ENCODE results near the gene PPP2R3B. TPM values are rescaled to one million over a fixed set of nuclear protein-coding genes. Genes with fewer than 3 reads are reported as not detected.

The PPP2R3B gene
- total RNA-seq, 1 donor from 2014 or later, result 15.4 TPM

DNA sequence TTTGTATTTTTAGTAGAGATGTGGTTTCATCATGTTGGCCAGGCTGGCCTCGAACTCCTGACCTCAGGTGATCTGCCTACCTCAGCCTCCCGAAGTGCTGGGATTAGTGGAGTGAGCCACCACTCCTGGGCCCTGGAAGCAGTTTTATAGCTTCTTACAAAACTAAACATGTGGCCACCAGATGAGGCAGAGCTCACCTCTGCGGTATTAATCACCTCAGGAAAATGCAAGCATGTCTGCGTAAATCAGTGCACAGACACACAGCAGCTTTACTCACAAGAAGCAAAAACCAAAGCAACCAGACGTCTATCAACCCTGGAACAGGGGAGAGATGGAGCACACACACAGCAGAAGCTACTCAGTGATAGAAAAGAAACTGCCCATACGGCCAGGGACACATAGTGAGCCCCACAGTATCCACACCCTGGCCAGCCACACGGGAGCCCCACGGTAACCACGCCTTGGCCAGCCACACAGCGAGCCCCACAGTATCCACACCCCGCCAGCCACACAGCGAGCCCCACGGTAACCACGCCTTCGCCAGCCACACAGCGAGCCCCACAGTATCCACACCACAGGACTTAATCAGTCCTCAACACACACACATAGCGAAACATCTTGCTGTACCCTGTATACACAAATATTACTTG, 30.2 kb downstream of the PPP2R3B start:
- no peak overlapping the region for H3K27ac Mint-ChIP-seq
- peaks cover 55% of the 10 kb centered on the region for H3K36me3 Mint-ChIP-seq (ENCODE audit: low read depth)
- peaks cover 4% of the 10 kb centered on the region for H3K4me1 Mint-ChIP-seq

DNA sequence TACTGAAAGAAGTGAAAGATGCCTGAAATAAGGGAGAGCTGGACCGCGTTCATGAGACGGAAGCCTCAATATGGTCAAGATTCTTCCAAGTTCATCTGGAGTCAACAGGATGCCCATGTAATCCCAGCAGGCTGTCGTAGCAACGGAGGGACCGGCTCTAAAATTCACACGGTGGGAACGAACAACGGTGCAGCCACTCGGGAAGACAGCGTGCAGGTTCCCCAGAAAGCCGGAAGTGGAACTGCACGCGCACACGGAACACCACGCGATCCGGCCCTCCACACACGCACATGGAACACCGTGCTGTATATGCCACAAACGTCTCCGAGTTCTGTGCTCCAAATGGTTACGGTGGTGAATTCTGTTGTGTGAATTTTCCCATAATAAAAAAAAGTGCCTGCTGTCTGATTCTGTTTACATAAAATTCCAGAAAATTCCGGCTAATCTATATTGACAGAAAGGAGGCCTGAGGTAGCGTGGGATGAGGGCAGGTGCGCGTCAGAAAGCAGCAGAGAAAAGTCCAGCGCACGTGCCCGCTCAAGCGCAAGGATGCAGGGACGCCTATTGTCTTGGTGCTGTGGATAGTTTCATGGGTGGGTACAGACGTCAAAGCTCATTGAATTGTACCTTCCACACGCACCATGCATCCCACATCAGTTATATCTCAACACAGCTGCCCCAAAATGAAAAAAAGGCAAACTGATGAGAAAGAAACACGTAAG, 31.2 kb downstream of the PPP2R3B start:
- DNase-seq (no peak), ATAC-seq (ENCODE audit: low read depth) (no peak)
- H3K27me3 Mint-ChIP-seq, result no peaks in the 10 kb centered on the region
- H3K4me1 Mint-ChIP-seq, result peaks cover 4% of the 10 kb centered on the region
- no peak overlapping the region for H3K4me3 Mint-ChIP-seq
- ChIA-PET POLR2A (no interaction called here), CTCF (no interaction called here)
- TF ChIP-seq, protein P1, sequence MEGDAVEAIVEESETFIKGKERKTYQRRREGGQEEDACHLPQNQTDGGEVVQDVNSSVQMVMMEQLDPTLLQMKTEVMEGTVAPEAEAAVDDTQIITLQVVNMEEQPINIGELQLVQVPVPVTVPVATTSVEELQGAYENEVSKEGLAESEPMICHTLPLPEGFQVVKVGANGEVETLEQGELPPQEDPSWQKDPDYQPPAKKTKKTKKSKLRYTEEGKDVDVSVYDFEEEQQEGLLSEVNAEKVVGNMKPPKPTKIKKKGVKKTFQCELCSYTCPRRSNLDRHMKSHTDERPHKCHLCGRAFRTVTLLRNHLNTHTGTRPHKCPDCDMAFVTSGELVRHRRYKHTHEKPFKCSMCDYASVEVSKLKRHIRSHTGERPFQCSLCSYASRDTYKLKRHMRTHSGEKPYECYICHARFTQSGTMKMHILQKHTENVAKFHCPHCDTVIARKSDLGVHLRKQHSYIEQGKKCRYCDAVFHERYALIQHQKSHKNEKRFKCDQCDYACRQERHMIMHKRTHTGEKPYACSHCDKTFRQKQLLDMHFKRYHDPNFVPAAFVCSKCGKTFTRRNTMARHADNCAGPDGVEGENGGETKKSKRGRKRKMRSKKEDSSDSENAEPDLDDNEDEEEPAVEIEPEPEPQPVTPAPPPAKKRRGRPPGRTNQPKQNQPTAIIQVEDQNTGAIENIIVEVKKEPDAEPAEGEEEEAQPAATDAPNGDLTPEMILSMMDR (IDR thresholded peaks at IDR 0.05), result no peak
- no peak overlapping the region for H3K27ac Mint-ChIP-seq
- intact Hi-C loops (cut with micrococcal nuclease), result no loop called here
- peaks cover 47% of the 10 kb centered on the region for H3K36me3 Mint-ChIP-seq (ENCODE audit: low read depth)
- H3K9me3 Mint-ChIP-seq, result peaks cover 3% of the 10 kb centered on the region

More for the DNA sequence above, 30.2 kb downstream of the PPP2R3B start:
- no peak for DNase-seq
- no peak for ATAC-seq (ENCODE audit: low read depth)
- Mint-ChIP-seq H3K27me3 (no peaks in the 10 kb centered on the region), H3K9me3 (peaks cover 8% of the 10 kb centered on the region), H3K4me3 (no peak overlapping the region)
- TF ChIP-seq, protein P1 (IDR thresholded peaks at IDR 0.05), result no peak
- POLR2A ChIA-PET, result no interaction called here
- intact Hi-C loops (cut with micrococcal nuclease), result no loop called here
- CTCF ChIA-PET, result no interaction called here

DNA sequence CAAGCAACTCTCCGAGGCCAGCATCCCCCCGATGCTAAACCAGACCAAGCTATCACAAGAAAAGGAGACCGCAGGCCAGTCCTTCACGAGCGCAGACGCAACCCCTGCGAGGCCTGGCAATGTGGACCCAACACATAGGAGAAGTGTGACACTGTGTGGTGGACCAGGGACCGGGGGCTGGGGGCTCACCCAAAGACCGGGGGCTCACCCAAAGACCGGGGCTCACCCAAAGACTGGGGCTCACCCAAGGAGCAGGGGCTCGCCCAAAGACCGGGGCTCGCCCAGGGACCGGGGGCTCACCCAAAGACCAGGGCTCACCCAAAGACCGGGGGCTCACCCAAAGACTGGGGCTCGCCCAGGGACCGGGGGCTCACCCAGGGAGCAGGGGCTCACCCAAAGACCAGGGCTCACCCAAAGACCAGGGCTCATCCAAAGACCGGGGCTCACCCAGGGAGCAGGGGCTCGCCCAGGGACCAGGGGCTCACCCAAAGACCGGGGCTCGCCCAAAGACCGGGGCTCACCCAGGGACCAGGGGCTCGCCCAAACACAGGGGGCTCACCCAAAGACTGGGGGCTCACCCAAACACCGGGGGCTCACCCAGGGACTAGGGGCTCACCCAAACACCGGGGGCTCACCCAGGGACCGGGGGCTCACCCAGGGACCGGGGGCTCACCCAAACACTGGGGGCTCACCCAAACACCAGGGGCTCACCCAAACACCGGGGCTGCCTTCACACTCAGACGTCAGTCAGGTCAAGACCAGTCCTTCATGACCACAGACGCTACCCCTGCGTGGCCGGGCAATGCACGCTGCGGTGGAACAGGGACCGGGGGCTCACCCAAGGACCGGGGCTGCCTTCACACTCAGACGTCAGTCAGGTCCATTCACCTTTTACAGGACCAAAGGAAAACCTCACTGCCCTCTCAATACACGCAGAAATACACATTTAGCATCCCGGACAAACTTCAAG, 32.9 kb downstream of the PPP2R3B start:
- POLR2A ChIA-PET, result no interaction called here
- intact Hi-C loops (cut with micrococcal nuclease), result no loop called here
- Mint-ChIP-seq H3K27me3 (no peaks in the 10 kb centered on the region), H3K4me1 (peaks cover 4% of the 10 kb centered on the region), H3K36me3 (ENCODE audit: low read depth) (peaks cover 36% of the 10 kb centered on the region), H3K9me3 (no peaks in the 10 kb centered on the region), H3K4me3 (no peak overlapping the region), H3K27ac (no peak overlapping the region)
- CTCF ChIA-PET, result no interaction called here
- DNase-seq (no peak), ATAC-seq (ENCODE audit: low read depth) (no peak)
- TF ChIP-seq, protein P1 (IDR thresholded peaks at IDR 0.05), result no peak

DNA sequence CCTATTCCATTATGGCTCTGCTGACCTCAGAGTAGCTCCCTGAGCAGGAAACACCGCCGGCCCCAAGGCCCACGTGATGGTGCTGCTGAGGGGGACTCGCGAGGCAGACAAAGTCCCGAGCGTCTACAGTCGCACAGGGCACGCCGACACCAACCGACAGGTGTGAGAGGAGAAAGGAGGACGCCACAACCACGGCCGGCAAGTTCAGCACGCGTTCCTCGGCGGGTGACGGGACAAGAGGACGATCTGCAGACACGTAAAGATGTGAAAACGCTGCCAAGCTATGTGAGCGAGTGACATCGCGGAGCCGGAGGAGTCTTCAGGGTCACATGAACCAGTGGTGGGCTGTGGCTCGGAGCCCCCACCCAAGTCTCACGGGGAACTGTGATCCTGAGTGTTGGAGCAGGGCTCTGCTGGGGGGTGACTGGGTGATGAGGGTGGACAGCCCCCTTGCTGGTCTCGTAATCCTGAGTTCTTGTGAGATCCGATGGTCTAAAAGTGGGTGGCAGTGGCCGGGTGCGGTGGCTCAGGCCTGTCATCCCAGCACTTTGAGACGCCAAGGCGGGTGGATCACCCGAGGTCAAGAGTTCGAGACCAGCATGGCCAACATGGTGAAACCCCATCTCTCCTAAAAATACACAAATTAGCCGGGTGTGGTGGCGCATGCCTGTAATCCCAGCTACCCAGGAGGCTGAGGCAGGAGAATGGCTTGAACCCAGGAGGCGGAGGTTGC, 34.0 kb downstream of the PPP2R3B start:
- Mint-ChIP-seq H3K36me3 (ENCODE audit: low read depth) (peaks cover 38% of the 10 kb centered on the region), H3K27me3 (no peaks in the 10 kb centered on the region), H3K4me1 (peaks cover 4% of the 10 kb centered on the region), H3K27ac (no peak overlapping the region), H3K9me3 (no peaks in the 10 kb centered on the region), H3K4me3 (no peak overlapping the region)
- intact Hi-C loops (cut with micrococcal nuclease), result no loop called here
- ATAC-seq (ENCODE audit: low read depth) (no peak), DNase-seq (no peak)
- TF ChIP-seq, protein P1 (IDR thresholded peaks at IDR 0.05), result no peak
- ChIA-PET CTCF (no interaction called here), POLR2A (no interaction called here)

Data from activated B cell treated with CpG ODN at 0.5 μM for 24 hours (primary cell).